ENCODE measurements around the gene ALLC.

The ALLC gene

GRCh38 chr2:3622967-3623366 lies 35.0 kb upstream of the ALLC start:
- TF ChIP-seq, protein P1, sequence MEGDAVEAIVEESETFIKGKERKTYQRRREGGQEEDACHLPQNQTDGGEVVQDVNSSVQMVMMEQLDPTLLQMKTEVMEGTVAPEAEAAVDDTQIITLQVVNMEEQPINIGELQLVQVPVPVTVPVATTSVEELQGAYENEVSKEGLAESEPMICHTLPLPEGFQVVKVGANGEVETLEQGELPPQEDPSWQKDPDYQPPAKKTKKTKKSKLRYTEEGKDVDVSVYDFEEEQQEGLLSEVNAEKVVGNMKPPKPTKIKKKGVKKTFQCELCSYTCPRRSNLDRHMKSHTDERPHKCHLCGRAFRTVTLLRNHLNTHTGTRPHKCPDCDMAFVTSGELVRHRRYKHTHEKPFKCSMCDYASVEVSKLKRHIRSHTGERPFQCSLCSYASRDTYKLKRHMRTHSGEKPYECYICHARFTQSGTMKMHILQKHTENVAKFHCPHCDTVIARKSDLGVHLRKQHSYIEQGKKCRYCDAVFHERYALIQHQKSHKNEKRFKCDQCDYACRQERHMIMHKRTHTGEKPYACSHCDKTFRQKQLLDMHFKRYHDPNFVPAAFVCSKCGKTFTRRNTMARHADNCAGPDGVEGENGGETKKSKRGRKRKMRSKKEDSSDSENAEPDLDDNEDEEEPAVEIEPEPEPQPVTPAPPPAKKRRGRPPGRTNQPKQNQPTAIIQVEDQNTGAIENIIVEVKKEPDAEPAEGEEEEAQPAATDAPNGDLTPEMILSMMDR (IDR thresholded peaks at IDR 0.05; ENCODE audit: low read length, missing control alignments), result no peak
- DNase-seq (ENCODE audit: low read depth), result no peak
- H3K4me3 ChIP-seq (replicated peaks; ENCODE audit: low read depth, low read length), result no peak overlapping the region

- no peak for DNase-seq (ENCODE audit: low read depth)
- TF ChIP-seq, protein P1 (IDR thresholded peaks at IDR 0.05; ENCODE audit: low read length, missing control alignments), result no peak
- H3K4me3 ChIP-seq (replicated peaks; ENCODE audit: low read depth, low read length), result no peak overlapping the region
These were observed 33.8 kb upstream of the ALLC start for GRCh38 chr2:3624059-3624794.

DNA sequence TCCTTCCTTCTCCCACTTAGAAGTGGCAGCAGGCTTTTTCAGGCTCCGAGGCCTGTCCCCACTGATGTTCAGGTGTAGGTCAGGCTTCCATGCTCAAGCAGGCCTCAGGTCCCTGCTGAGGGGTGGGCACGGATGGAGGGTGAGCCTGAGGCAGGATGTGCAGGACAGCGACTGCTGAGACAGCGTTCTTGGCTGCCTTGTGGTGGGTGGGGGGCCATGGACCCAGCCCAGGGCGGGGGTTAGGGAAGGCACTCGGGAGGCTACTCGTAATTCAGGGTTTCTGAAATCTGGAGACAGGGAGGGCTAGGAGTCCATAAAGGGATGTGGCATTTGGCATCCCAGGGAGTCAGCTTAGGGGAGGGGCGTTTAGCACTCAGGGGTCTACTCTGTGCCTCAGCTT lies 32.8 kb upstream of the ALLC start:
- no peak overlapping the region for H3K4me3 ChIP-seq (replicated peaks; ENCODE audit: low read depth, low read length)
- TF ChIP-seq, protein P1 (IDR thresholded peaks at IDR 0.05; ENCODE audit: low read length, missing control alignments), result no peak
- no peak for DNase-seq (ENCODE audit: low read depth)

DNA sequence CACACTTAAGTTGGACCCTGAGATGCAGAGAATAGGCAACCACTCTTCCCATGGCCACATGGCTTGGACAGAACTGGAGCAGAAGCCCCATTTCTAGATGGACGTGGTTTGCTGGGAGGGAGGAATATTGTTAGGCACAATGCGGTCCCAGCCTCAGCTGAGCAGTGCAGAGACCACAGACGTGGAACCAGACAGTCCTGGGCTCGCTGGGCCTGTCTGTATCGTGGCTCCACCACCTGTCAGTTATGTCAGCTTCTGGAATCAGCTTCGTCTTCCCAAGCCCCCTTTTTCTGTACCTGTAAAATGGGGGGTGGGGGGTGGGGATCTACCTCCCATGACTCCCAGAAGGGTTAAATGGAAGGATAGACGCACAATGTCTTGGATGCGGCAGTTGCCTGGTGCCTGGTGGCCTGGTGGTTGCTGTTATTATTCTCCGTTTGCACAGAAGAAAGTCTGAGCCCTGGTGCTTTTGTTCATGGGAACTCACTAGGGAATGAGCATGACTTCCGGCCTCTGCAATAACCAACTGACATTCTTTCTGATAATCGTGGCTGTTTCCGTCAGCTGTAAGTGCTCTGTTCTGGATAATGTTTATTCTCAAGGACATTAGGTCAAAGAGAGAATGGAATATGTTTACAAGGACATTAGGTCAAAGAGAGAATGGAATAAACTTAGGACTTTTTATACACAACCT lies 31.7 kb upstream of the ALLC start:
- peak; percentile 88 for DNase-seq (ENCODE audit: low read depth)
- H3K4me3 ChIP-seq (replicated peaks; ENCODE audit: low read depth, low read length), result no peak overlapping the region
- TF ChIP-seq, protein P1 (IDR thresholded peaks at IDR 0.05; ENCODE audit: low read length, missing control alignments), result no peak

DNA sequence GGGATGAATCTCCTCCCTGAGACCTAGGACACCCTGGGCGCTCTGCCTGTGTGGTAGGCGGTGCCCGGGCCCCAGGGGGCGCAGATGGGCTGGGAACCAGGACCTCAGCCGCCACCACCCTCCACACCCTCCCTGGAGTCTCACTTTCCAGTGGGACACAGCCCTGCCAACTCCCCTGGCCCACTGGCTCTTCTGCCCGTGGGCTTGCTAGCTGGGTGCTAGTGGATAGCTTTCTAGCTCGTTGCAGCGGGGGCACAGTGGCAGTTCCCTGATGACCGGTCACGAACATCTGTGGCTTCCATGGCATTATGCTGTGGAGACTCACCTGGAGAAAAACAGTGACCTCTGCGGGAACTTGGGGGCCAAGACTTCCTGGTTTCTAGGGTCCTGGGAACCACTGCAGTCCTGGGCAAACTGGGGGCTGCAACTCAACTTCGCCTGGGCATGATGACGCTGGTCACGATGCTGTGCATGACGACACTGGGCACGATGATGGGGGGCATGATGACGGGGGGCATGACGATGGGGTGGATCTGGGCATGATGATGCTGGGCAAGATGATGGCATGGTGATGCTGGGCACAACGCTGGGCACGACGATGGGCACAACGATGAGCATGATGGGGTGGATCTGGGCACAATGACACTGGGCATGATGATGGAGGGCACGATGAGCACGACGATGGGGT lies 31.0 kb upstream of the ALLC start:
- no peak overlapping the region for H3K4me3 ChIP-seq (replicated peaks; ENCODE audit: low read depth, low read length)
- DNase-seq (ENCODE audit: low read depth), result no peak
- TF ChIP-seq, protein P1 (IDR thresholded peaks at IDR 0.05; ENCODE audit: low read length, missing control alignments), result no peak

DNA sequence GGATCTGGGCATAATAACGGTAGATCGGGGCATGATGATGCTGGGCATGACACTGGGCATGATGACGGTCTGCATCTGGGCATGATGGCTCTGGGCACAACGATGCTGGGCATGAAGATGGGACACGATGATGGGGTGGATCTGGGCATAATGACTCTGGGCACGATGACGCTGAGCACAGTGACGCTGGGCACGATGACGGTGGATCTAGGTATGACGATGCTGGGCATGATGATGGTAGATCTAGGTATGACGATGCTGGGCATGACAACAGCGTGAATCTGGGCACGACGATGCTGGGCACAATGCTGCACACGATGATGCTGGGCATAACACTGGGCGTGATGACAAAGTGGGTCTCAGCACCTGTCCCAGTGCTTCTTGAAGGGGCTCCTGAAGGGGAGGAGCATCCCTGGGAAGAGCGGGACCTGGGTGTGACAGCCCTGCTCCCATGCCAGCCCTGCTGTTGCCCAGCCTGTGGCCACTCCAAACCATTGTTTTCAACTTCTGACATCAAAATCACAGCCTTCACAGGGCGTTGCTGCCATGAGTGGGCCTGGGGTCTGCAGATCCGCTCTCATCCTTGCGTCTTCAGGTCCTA lies 30.4 kb upstream of the ALLC start:
- TF ChIP-seq, protein P1 (IDR thresholded peaks at IDR 0.05; ENCODE audit: low read length, missing control alignments), result no peak
- DNase-seq (ENCODE audit: low read depth), result no peak
- H3K4me3 ChIP-seq (replicated peaks; ENCODE audit: low read depth, low read length), result no peak overlapping the region

Data from fibroblast of pulmonary artery (primary cell).